B cell (primary cell): ENCODE results near the gene APOB. TPM values are rescaled to one million over a fixed set of nuclear protein-coding genes. Genes with fewer than 3 reads are reported as not detected.

Source experiments
- ATAC-seq: fragments of 200-7000 bp; cut with Tn5 transposase; one replicate; pipeline ENCODE4 v1.10.0; 2021; ENCODE audit warnings: low read depth, mild to moderate bottlenecking, moderate number of reproducible peaks, moderate library complexity
- CTCF ChIA-PET: fragments of 350-600 bp; sonication (Branson Sonifier 250); formaldehyde crosslinking; loops from one replicate; lab custom pipeline; 2021; ENCODE audit warnings: antibody characterized with exemption, inconsistent platforms; lab: Charles Lee
- POLR2A ChIA-PET: fragments of 350-600 bp; sonication (Branson Sonifier 250); formaldehyde crosslinking; loops from one replicate; lab custom pipeline; 2021; ENCODE audit warnings: antibody characterized with exemption; lab: Charles Lee
- DNase-seq: peaks from one replicate; pipeline ENCODE4 v3.0.0; 2013
- H2AFZ ChIP-seq: 2 replicates; pipeline ENCODE4 v1.6.1; 2012; ENCODE audit warnings: mild to moderate bottlenecking, low read depth, low read length; ENCODE audit not compliant: insufficient read depth, poor library complexity, severe bottlenecking
- H3K27ac ChIP-seq, 2 donors: 1 replicate in 1 of 2; 2 replicates in 1 of 2; pipeline ENCODE4 v1.5.1; 2012 to 2013; ENCODE audit warnings: low read length in 2 of 2, mild to moderate bottlenecking in 2 of 2, moderate library complexity in 1 of 2
- H3K27me3 ChIP-seq, 4 experiments: fragments of 200-600 bp in 1 of 4; sonication (generic) in 1 of 4; replicated peaks in 1 of 4; 1 replicate in 2 of 4; 2 replicates in 2 of 4; pipeline versions ENCODE4 v1.6.1 to v1.7.0; 2013 to 2016; ENCODE audit warnings: low read length in 3 of 4, mild to moderate bottlenecking in 2 of 4, mixed read lengths in 1 of 4, moderate library complexity in 1 of 4; ENCODE audit not compliant: insufficient read depth in 4 of 4, control insufficient read depth in 3 of 4; ENCODE audit errors: control extremely low read depth in 1 of 4
- H3K36me3 ChIP-seq, 2 experiments: replicated peaks in 1 of 2; 1 replicate in 1 of 2; 2 replicates in 1 of 2; pipeline versions ENCODE4 v1.6.1 to v1.7.1; 2013; ENCODE audit warnings: low read length in 1 of 2; ENCODE audit not compliant: insufficient read depth in 2 of 2, control insufficient read depth in 1 of 2; ENCODE audit errors: control extremely low read depth in 1 of 2, extremely low read depth in 1 of 2
- H3K4me1 ChIP-seq, 2 donors: fragments of 200-600 bp in 1 of 2; sonication (generic) in 1 of 2; 1 replicate in 1 of 2; 2 replicates in 1 of 2; pipeline versions ENCODE4 v1.5.1 to v1.6.1; 2013 to 2017; ENCODE audit warnings: low read length in 2 of 2; ENCODE audit not compliant: control insufficient read depth in 2 of 2, insufficient read depth in 2 of 2
- H3K4me2 ChIP-seq: replicated peaks from 2 replicates; pipeline ENCODE3; 2012; ENCODE audit warnings: mild to moderate bottlenecking, low read depth, low read length; ENCODE audit not compliant: poor library complexity, severe bottlenecking
- H3K4me3 ChIP-seq, 5 experiments: fragments of 200-600 bp in 1 of 5; sonication (generic) in 1 of 5; 1 replicate in 3 of 5; 2 replicates in 2 of 5; pipeline versions ENCODE4 v1.5.1 to v1.7.0; 2011 to 2016; ENCODE audit warnings: low read length in 4 of 5, mild to moderate bottlenecking in 4 of 5, low read depth in 2 of 5, control low read depth in 1 of 5, moderate library complexity in 1 of 5; ENCODE audit not compliant: insufficient read depth in 1 of 5; ENCODE audit errors: control extremely low read depth in 1 of 5, extremely low read depth in 1 of 5
- H3K79me2 ChIP-seq: fragments of 200-600 bp; sonication (generic); one replicate; pipeline ENCODE4 v1.6.0; 2016; ENCODE audit warnings: low read length; ENCODE audit not compliant: control insufficient read depth, insufficient read depth
- H3K9ac ChIP-seq: fragments of 200-600 bp; sonication (generic); 2 replicates; pipeline ENCODE4 v1.6.1; 2017; ENCODE audit warnings: mild to moderate bottlenecking, low read length, moderate library complexity
- H3K9me3 ChIP-seq, 3 donors: one replicate each; pipeline versions ENCODE4 v1.6.1 to v1.7.1; 2013; ENCODE audit warnings: low read length in 2 of 3; ENCODE audit not compliant: control insufficient read depth in 2 of 3, insufficient read depth in 1 of 3; ENCODE audit errors: control extremely low read depth in 1 of 3
- H4K20me1 ChIP-seq: 2 replicates; pipeline ENCODE4 v1.6.0; 2012; ENCODE audit warnings: mild to moderate bottlenecking, low read length; ENCODE audit not compliant: insufficient read depth, control insufficient read depth, poor library complexity, severe bottlenecking
- H3K27ac Mint-ChIP-seq: one replicate; pipeline ENCODE4 v1.8.0; 2021; ENCODE audit warnings: mixed read lengths
- H3K27me3 Mint-ChIP-seq: one replicate; pipeline ENCODE4 v1.8.0; 2021; ENCODE audit warnings: mixed read lengths
- H3K4me1 Mint-ChIP-seq: one replicate; pipeline ENCODE4 v1.8.0; 2021; ENCODE audit warnings: mixed read lengths
- H3K4me3 Mint-ChIP-seq: one replicate; pipeline ENCODE4 v1.8.0; 2021; ENCODE audit warnings: mixed read lengths
- H3K9me3 Mint-ChIP-seq: one replicate; pipeline ENCODE4 v1.8.0; 2022; ENCODE audit warnings: mixed read lengths; ENCODE audit not compliant: insufficient read depth
- CTCF ChIP-seq: fragments of 200-600 bp; IDR thresholded peaks from one replicate; pipeline ENCODE4 v1.8.0; 2022; ENCODE audit warnings: antibody characterized with exemption, mild to moderate bottlenecking
- EZH2 ChIP-seq: IDR thresholded peaks from 2 replicates; pipeline ENCODE4 v1.6.1; 2012; ENCODE audit warnings: borderline replicate concordance, low read depth, mild to moderate bottlenecking, moderate library complexity, low read length; ENCODE audit not compliant: insufficient read depth, poor library complexity, severe bottlenecking
- WGBS: methylation state at CpG from one replicate; pipeline ENCODE4 v1.1.5; 2013; ENCODE audit warnings: missing lambda C conversion rate; ENCODE audit not compliant: insufficient coverage; 5-methylcytosine and 5-hydroxymethylcytosine counted together
- intact Hi-C: fragments of 100-400 bp; cut with micrococcal nuclease; formaldehyde crosslinking; loops from one replicate; pipeline ENCODE4 v1.10.0; 2022
- polyA plus RNA-seq: library from polyadenylated mRNA; depleted of rRNA; stranded (reverse); fragments of >200 nt; gene quantifications from 2 replicates; pipeline ENCODE4 v1.2.3, GENCODE V29; 2012
- total RNA-seq, 2 donors: library from RNA; stranded (reverse); fragments of 120-200 nt in 1 of 2; gene quantifications; 1 replicate in 1 of 2; 2 replicates in 1 of 2; pipeline versions ENCODE4 v1.2.3 to v1.2.4, GENCODE V29; 2013 to 2022

Gene APOB
- total and polyA plus RNA-seq, 2 donors (not counting 1 experiment from before 2014, with no cell fraction given): not detected

DNA sequence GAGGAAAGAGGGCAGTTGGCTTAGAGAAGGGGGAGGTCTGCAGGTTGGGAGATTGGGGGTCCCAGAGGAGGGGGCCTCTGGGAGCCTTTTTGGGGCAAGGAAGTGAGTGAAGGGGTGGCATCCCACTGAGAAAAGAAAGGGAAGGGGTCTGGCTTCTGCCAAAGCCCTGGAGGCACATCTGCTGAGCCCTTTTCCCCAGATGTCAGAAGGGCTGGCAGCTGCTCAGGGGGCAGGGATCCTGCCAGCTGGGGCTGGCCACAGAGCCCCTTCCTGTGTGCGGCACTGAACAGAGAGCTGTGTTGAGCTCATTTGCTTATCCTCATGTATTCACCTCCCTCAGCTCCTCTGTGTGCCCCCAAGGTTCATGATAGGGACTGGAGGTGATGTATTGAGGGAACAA, 54.5 kb downstream of the APOB start:
- Histone ChIP-seq H3K27ac (no peak overlapping the region), H3K27me3 (no peaks in the 10 kb centered on the region), H3K79me2 (no peaks in the 10 kb centered on the region), H3K36me3 (no peaks in the 10 kb centered on the region), H3K9me3 (peaks cover 0 to 5% (median 0%) of the 10 kb centered on the region in 3 donors), H3K4me3 (no peak overlapping the region), H3K4me1 (no peaks in the 10 kb centered on the region), H3K9ac (no peak overlapping the region), H2AFZ (no peak overlapping the region), H3K4me2 (no peak overlapping the region), H4K20me1 (no peaks in the 10 kb centered on the region)
- H3K27me3 Mint-ChIP-seq: peaks cover 6% of the 10 kb centered on the region
- H3K4me1 Mint-ChIP-seq: no peaks in the 10 kb centered on the region
- H3K27ac Mint-ChIP-seq: no peak overlapping the region
- no CpG with 5 or more reads among the region's 1 CpG for WGBS
- DNase-seq: no peak
- no peak for TF ChIP-seq EZH2
- TF ChIP-seq CTCF: no peak
- ChIA-PET CTCF (no interaction called here), POLR2A (no interaction called here)
- no peaks in the 10 kb centered on the region for H3K9me3 Mint-ChIP-seq
- H3K4me3 Mint-ChIP-seq: no peak overlapping the region
- ATAC-seq: no peak
- intact Hi-C loops: no loop called here

GRCh38 chr2:20988905-20989304, 55.0 kb downstream of the APOB start:
- Histone ChIP-seq H4K20me1 (no peaks in the 10 kb centered on the region), H3K9me3 (peaks cover 0 to 5% (median 0%) of the 10 kb centered on the region in 3 donors), H3K79me2 (no peaks in the 10 kb centered on the region), H2AFZ (no peak overlapping the region), H3K27ac (no peak overlapping the region), H3K36me3 (no peaks in the 10 kb centered on the region), H3K4me3 (no peak overlapping the region), H3K27me3 (no peaks in the 10 kb centered on the region), H3K4me2 (no peak overlapping the region), H3K4me1 (no peaks in the 10 kb centered on the region), H3K9ac (no peak overlapping the region)
- Mint-ChIP-seq H3K27ac (no peak overlapping the region), H3K4me1 (no peaks in the 10 kb centered on the region), H3K9me3 (no peaks in the 10 kb centered on the region), H3K27me3 (peaks cover 6% of the 10 kb centered on the region), H3K4me3 (no peak overlapping the region)
- POLR2A ChIA-PET: no interaction called here
- CTCF ChIA-PET: no interaction called here
- 60% methylated on average over 1 of the region's 4 CpGs for WGBS
- no peak for ATAC-seq
- intact Hi-C loops: no loop called here
- no peak for DNase-seq
- TF ChIP-seq CTCF (no peak), EZH2 (no peak)
